HL-60 (cell line): ENCODE measurements around the gene SRRM5.

Experiments
- CTCF ChIP-seq: IDR thresholded peaks from one replicate; pipeline ENCODE4 v1.5.1; 2011; ENCODE audit warnings: low read length, control low read depth, inconsistent platforms; ENCODE audit not compliant: insufficient read depth
- GABPA ChIP-seq: IDR thresholded peaks from 2 replicates; pipeline ENCODE4 v1.6.1; 2012; ENCODE audit warnings: low read depth
- POLR2AphosphoS5 ChIP-seq: IDR thresholded peaks from 2 replicates; pipeline ENCODE4 v1.6.1; 2012; ENCODE audit warnings: low read depth
- REST ChIP-seq: IDR thresholded peaks from 2 replicates; pipeline ENCODE4 v1.6.1; 2012; ENCODE audit warnings: low read depth; ENCODE audit not compliant: insufficient replicate concordance

- TF ChIP-seq REST (no peak), GABPA (no peak), CTCF (no peak), POLR2AphosphoS5 (no peak)
Measured at GRCh38 chr19:43589678-43590077, 22.2 kb upstream of the SRRM5 start.
